ENCODE measurements around the gene STK17A.

GRCh38 chr7:43660141-43660540, 77.2 kb downstream of the STK17A start:
- TF ChIP-seq CTCF (IDR thresholded peaks at IDR 0.05): no peak
- TF ChIP-seq POLR2A (IDR thresholded peaks at IDR 0.05): no peak
- no peak for TF ChIP-seq POLR2AphosphoS5 (IDR thresholded peaks at IDR 0.05)
- no peak for TF ChIP-seq EP300 (IDR thresholded peaks at IDR 0.05)

All from gastroesophageal sphincter (tissue), 3 donors.